Hematopoietic multipotent progenitor cell treated with erythropoietin and hydrocortisone succinate and interleukin-3 and kit ligand, for 4 days (in vitro differentiated cells): ENCODE results near the gene CDKN2AIPNL.
"Not testable (repeated sequence)": the region's sequence is repeated elsewhere in the genome, so short reads cannot be mapped to it uniquely, and the experiment has no call there.

Experiments used
- DNase-seq: peaks from one replicate; pipeline ENCODE4 v3.0.0-alpha.2; 2015

CDKN2AIPNL gene

DNA sequence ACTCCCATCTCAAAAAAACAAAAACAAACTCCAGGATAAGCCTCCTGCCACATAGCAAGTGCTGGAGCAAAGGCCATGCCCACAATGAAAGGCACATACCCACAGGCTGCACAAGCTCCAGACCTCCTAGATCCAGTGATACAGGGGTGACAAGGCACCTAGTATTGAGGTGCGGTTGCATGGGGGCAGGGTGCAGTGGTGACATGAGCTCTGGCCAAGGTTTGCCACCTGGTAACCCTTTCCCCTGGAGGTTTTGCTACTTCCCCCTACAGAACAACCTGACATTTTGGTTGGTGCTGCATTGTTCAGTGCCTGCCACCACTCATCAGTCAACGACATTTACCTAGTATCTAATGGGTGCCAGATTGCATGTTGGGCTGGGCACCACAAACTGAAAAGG is 14.5 kb downstream of the CDKN2AIPNL start:
- DNase-seq, result no peak

DNA sequence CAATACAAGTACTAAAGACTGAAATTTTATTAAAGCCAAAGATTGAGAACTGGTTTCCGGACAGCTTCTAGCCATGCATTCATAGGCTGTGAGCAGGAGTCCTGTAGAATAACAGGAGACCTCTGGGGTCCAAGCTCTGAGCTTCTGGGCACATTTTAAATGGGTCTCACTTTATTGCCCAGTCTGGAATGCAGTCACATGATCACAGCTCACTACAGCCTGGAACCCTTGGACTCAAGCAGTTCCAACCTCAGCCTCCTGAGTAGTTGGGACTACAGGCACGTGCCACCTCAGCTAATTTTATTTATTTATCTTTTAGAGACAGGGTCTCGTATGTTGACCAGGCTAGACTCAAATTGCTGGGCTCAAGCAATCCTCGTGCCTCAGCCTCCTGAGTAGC is 15.4 kb downstream of the CDKN2AIPNL start:
- DNase-seq, result no peak

DNA sequence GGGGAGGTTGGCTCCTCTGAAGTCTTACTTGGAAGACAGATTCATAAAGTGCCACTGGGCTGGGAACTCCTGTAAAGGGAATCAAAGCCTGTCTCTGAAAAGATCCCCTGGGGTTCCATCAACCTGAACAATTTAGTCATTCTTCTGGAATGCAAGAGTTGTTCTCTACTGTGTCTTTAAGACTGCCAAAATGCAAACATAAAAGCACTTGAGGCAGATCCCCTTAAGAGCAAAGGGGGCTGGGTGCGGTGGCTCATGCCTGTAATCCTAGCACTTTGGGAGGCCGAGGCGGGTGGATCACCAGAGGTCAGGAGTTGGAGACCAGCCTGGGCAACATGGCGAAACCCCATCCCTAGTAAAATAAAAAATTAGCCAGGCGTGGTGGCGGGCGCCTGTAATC is 16.7 kb downstream of the CDKN2AIPNL start:
- DNase-seq, result no peak

DNA sequence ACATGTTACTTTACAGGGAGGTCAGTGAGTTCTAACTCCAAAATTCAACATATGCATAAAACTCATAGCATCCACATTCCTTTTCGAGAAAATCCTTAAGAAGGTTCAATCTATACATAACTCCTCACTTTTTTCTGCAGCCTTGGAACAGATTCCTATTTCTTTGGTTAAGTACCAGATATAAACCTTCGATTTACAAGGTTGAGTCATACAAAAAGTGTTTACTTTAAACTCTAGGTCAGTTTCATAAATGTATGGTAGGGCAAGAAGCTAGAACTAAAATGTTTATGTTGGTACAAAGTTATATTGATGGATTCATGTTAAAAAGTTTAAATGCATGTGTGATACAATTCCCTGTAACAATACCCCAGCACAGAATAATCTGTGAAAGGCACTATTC is 19.4 kb downstream of the CDKN2AIPNL start:
- no peak for DNase-seq

DNA sequence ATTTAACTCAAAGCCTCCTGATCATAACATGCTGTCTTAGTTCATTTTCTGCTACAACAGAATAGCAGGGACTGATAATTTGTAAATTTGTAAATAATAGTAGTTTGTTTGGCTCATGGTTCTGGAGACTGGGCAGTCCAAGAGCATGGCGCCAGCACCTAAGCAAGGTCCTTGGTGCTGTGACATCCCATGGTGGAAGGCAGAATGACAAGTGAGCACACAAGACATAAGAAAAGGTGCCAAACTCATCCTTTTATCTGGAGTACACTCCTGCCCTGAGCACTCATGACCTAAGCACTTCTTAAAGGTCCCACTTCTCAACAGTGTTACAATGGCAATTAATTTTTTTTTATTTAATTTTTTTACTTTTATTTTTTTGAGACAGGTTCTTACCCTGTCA is 24.2 kb downstream of the CDKN2AIPNL start:
- DNase-seq, result no peak

DNA sequence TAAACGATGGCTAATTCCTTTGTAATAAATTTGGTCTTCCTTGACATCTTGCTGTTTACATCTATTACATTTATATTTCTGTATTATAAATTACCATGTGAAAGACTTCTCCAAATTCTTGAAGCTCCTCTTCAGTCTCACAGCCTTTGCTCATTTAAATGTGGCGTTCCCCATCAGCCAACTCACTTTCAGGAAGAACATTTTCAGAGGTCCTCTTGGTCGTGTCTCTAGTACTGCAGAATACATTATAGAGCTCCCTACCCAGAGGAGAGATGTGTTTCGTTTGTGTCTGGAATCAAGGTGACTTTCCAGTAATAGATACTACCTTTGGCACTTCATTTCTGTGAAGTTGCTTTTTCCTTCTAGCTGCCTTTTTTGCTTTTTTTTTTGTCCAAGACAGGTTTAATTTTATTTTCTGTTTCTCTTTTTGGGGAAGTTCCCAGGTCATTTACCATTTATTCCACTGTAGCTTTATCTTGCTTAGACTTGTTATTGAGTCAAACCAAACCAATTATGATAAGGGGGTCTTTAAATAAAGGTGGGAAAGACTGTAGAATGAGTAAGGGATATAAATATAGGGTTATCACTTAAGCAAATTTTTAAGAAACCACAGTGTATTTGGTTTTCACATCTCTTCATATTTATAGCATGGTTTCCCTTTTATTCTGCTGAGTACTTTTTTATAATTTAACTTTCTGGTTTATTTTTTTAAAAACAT is 27.5 kb downstream of the CDKN2AIPNL start:
- DNase-seq, result no peak

DNA sequence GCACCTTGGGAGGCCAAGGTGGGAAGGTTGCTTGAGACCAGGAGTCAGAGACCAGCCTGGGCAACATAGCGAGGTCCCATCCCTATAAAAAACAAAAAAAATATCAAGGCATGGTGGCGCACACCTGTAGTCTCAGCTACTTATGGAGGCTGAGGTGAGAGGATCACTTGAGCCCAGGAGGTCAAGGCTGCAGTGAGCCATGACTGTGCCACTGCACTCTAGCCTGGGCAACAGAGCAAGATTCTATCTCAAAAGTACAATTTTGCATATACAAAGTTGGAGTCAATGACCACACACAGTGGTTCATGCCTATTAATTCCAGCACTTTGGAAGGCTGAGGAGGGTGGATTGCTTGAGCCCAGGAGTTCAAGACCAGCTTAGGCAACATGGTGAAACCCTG is 29.5 kb downstream of the CDKN2AIPNL start:
- DNase-seq, result not testable (repeated sequence)

DNA sequence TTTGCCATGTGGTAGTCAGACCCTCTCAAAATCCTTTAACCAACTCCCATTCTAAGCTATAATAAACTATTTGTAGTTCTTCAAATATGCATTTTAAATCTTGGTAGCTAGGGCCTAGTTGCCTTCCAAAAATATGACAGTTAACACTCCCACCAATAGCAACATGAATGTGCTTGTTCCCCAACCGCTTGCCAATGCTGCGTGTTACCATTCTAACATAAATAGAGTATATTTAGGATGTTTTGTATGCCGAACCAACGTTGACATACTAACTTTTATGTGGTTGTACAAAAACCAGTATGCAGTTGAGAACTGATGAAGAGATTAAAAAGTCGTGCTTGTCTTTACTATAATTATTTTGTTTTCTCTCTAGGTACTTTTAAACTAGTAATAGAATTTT is 31.3 kb downstream of the CDKN2AIPNL start:
- DNase-seq, result no peak

DNA sequence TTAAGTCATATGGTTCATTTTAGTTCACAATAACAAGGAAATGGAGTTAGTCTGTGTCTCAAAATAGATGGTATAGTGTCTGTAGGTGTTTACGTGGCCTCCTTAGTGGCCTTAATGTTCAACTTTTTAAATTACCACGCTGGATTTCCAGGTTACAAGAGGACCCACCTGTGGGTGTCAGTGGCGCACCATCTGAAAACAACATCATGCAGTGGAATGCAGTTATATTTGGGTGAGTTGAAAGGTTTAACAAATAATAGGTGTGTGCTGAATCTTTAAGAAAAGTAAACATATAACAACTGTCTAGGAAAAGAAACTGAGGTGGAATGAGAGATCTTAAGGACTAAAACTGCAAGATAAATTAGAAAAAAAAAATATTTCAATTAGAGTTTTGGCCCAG is 37.4 kb downstream of the CDKN2AIPNL start:
- DNase-seq, result peak; percentile 15

DNA sequence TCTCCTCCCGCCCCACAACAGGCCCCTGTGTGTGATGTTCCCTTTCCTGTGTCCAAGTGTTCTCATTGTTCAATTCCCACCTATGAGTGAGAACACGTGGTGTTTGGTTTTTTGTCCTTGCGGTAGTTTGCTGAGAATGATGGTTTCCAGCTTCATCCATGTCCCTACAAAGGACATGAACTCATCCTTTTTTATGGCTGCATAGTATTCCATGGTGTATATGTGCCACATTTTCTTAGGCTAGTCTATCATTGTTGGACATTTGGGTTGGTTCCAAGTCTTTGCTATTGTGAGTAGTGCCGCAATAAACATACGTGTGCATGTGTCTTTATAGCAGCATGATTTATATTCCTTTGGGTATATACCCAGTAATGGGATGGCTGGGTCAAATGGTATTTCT is 38.0 kb downstream of the CDKN2AIPNL start:
- not testable (repeated sequence) for DNase-seq

DNA sequence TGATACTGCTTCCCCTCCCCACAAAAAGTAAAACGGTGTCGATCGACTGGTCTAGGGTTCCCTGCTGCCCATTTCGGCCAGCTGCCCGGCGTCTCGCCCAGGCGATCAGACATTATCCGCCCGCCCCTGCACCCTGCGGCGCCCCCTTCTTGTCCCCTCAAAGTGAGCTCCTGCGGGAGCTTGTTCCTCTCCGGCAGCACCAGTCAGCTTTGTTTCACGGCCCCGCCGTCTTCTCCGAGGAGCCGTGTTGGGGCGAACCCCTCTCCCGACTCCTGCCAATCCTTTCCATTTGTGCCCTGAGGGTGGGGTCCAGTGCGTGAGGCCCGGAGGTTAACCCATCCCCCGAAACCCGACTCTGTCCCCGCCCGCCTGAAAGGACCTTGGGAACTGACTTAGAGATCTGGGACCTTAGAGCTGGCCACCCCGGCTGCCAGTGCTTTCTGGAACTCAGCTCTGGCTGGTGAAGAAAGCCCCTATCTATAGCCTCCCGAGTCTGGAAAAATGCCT is 39.8 kb downstream of the CDKN2AIPNL start:
- DNase-seq, result peak; percentile 83

DNA sequence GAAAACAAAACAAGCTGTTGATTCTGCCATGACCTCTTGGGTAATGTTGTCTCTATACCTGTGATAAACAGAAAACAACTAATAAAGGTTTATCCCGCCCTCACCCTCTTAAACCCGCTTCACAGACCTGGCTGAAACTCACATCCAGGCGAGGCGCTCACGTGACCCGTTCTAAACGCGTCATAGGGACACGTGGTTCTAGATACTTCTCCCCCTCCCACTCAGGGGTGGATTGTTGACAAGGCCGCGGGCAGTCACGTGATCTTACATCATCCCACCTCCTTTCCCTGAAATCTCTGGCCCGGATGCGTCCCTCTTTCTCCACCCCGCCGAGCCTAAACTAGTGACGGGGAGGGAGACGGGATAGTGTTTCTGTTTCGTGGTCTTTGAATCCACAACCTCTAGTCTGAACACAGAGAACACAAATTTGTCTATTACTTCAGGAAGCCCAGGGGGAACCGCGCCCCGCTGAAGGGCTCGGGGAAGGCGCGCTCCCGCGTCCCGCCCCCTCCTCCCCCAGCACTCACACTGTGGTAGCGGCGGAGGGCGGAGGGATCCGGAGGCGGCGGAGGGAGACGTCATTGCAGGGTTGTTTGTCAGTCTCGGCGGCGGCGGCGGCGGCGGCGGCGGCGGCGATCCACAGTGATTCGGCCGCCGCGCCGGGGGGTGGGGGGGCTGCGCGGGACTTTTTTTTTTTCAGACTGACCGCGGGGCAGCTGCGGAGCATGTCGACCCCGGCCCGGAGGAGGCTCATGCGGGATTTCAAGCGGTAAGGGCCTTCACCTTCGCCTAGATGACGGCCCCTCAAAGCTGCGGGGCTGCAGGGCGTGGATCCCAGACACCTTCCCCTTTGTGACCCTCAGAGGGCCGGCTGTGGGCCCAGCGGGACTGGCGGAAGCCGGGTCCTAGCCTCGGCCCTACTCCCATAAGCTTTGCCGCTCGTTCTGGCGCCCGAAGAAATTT is 40.5 kb downstream of the CDKN2AIPNL start, which contains the start of gene UBE2B:
Gene UBE2B (plus strand): TSS at position 699 of the 963 bp plus-strand sequence. CDS start 27 bp downstream, at position 726.
- peak; percentile 100 for DNase-seq

DNA sequence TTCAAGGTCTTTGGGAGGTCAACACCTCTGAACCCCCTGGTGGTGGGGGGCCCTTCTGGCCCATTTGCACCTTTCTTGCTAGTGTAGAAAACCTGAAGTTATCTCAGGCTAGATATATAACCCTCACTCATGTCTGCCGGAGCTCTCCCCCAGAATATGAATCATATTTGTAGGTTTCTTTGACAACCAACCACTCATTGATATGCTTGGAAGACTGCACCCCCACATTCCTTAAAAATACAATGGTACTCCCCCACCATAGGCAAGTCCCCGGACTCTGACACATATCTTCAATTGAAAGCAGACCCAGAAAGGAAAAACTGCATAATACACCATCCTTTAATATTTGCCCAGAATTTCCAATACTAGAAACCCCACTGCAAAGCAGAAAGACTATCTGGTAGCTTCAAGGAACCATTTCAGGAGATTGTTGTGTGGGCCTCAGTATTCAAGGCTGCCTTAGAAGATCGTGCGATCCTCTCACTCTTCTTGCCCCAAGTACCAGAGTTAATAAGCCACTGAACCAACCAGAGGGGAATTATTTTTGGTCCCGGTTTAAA is 41.3 kb downstream of the CDKN2AIPNL start:
- DNase-seq, result no peak

DNA sequence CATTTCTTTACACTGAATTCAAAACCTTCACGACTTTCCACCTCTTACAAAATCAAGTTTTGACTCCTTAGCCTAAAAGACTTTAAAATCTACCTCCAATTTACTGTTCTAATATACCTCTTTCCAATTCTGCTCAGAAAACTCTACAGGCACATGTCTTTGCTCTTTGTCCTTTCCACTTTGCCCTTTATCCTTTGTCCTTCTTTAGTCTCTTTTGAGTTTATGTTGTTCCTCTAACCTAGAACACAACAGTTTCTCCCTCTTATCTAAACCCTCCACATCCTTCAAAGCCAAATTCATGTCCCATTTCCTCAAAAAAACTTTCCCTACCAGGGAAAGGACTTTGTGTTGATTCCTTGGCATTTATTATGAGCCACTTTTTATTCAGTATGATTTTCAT is 46.1 kb downstream of the CDKN2AIPNL start:
- no peak for DNase-seq

DNA sequence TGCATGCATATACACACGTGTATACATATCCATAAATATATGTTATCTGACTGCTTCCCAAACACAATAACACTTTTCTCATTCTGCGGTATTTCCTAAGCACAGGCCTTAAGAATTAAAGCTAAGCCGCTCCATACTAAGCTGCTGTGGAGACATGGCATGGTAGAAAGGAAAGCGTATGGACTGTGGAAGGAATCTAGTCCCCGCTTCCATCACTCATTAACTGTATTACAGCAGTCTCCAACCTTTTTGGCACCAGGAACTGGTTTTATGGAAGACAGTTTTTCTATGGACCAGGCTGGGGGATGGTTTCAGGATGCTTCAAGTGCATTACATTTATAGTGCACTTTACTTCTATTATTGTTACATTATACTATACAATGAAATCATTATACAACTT is 56.0 kb downstream of the CDKN2AIPNL start:
- no peak for DNase-seq
